Keratinocyte (primary cell): ENCODE data around the gene UGP2. TPM values are rescaled to one million over a fixed set of nuclear protein-coding genes. Genes with fewer than 3 reads are reported as not detected.

ENCODE experiments used
- DNase-seq: peaks from one replicate; pipeline ENCODE4 v3.0.0-alpha.2; 2011; ENCODE audit warnings: low read depth, missing footprints, low spot score
- FAIRE-seq: peaks from 2 replicates; lab custom pipeline; 2011; peaks lifted over from hg19 to GRCh38; lab: Jason Lieb, UNC
- H2AFZ ChIP-seq: 2 replicates; pipeline ENCODE4 v1.6.0; 2012; ENCODE audit warnings: low read length, control low read depth, inconsistent platforms; ENCODE audit not compliant: control insufficient read depth
- H3K27ac ChIP-seq: 2 replicates; pipeline ENCODE4 v1.5.1; 2011; ENCODE audit warnings: low read length; ENCODE audit not compliant: control insufficient read depth, insufficient read depth
- H3K27me3 ChIP-seq: 3 replicates; pipeline ENCODE4 v1.6.0; 2011; ENCODE audit warnings: low read length; ENCODE audit not compliant: control insufficient read depth, insufficient read depth; ENCODE audit errors: extremely low read depth
- H3K36me3 ChIP-seq, 2 experiments: 2 replicates in 1 of 2; 3 replicates in 1 of 2; pipeline ENCODE4 v1.5.1; 2011; ENCODE audit warnings: low read length in 2 of 2, mild to moderate bottlenecking in 1 of 2; ENCODE audit not compliant: control insufficient read depth in 2 of 2, insufficient read depth in 2 of 2; ENCODE audit errors: extremely low read depth in 1 of 2
- H3K4me1 ChIP-seq: 3 replicates; pipeline ENCODE4 v1.5.1; 2011; ENCODE audit warnings: low read length; ENCODE audit not compliant: control insufficient read depth, insufficient read depth; ENCODE audit errors: extremely low read depth
- H3K4me2 ChIP-seq: 3 replicates; pipeline ENCODE4 v1.6.0; 2011; ENCODE audit warnings: low read depth, low read length; ENCODE audit not compliant: control insufficient read depth, insufficient read depth; ENCODE audit errors: extremely low read depth
- H3K4me3 ChIP-seq, 3 experiments: fragments of 200-600 bp in 1 of 3; sonication (generic) in 1 of 3; 2 replicates in 2 of 3; 3 replicates in 1 of 3; pipeline ENCODE4 v1.5.1; 2011 to 2016; ENCODE audit warnings: low read length in 3 of 3, mild to moderate bottlenecking in 3 of 3, control low read depth in 2 of 3, inconsistent platforms in 1 of 3, low read depth in 1 of 3, mixed read lengths in 1 of 3, mixed run types in 1 of 3, moderate library complexity in 1 of 3; ENCODE audit not compliant: control insufficient read depth in 2 of 3, insufficient read depth in 2 of 3; ENCODE audit errors: extremely low read depth in 1 of 3
- H3K79me2 ChIP-seq: 2 replicates; pipeline ENCODE4 v1.6.0; 2012; ENCODE audit warnings: low read length; ENCODE audit not compliant: control insufficient read depth, insufficient read depth
- H3K9ac ChIP-seq: 3 replicates; pipeline ENCODE4 v1.6.0; 2011; ENCODE audit warnings: low read length; ENCODE audit not compliant: control insufficient read depth, insufficient read depth; ENCODE audit errors: extremely low read depth
- H3K9me1 ChIP-seq: 3 replicates; pipeline ENCODE4 v1.6.0; 2011; ENCODE audit warnings: low read length; ENCODE audit not compliant: control insufficient read depth, insufficient read depth; ENCODE audit errors: extremely low read depth
- H3K9me3 ChIP-seq: 2 replicates; pipeline ENCODE4 v1.5.1; 2012; ENCODE audit warnings: low read depth, low read length; ENCODE audit not compliant: control insufficient read depth
- H4K20me1 ChIP-seq: 3 replicates; pipeline ENCODE4 v1.6.0; 2011; ENCODE audit warnings: low read length; ENCODE audit not compliant: control insufficient read depth, insufficient read depth; ENCODE audit errors: extremely low read depth
- EZH2 ChIP-seq: IDR thresholded peaks from one replicate; pipeline ENCODE4 v1.6.1; 2012; ENCODE audit warnings: inconsistent platforms, mild to moderate bottlenecking, low read length, moderate library complexity
- dilution Hi-C: fragments of 300-500 bp; cut with MboI; formaldehyde crosslinking; loops from one replicate; pipeline ENCODE4 v1.7.0; 2020; ENCODE audit warnings: low sequenced_read_pairs; ENCODE audit not compliant: extremely low pct_ligation_motif_present
- polyA plus RNA-seq, 5 experiments: library from polyadenylated mRNA; depleted of rRNA in 3 of 5; stranded (reverse) in 3 of 5; stranded (forward) in 1 of 5; unstranded in 1 of 5; fragments of >200 nt; gene quantifications; 1 replicate in 1 of 5; 2 replicates in 3 of 5; 3 replicates in 1 of 5; pipeline versions ENCODE4 v1.2.1 to v1.2.3, GENCODE V29; 2011 to 2012; ENCODE audit warnings: missing spikeins in 2 of 5, low read depth in 1 of 5, low replicate concordance in 1 of 5
- TF ChIP-seq, protein P1 (sequence below), 3 experiments: IDR thresholded peaks in 1 of 3; conservative IDR thresholded peaks in 1 of 3; optimal IDR thresholded peaks in 1 of 3; 2 replicates in 2 of 3; 3 replicates in 1 of 3; pipeline versions ENCODE3 to v1.5.1; 2011; ENCODE audit warnings: low read length in 3 of 3, mild to moderate bottlenecking in 3 of 3, moderate library complexity in 2 of 3, control low read depth in 1 of 3, inconsistent platforms in 1 of 3; ENCODE audit not compliant: insufficient read depth in 2 of 3; ENCODE audit errors: extremely low read depth in 1 of 3

The UGP2 gene
- polyA plus RNA-seq, 1 donor (not counting 4 experiments of a cell fraction or from before 2014, with no cell fraction given), result 260 TPM

DNA sequence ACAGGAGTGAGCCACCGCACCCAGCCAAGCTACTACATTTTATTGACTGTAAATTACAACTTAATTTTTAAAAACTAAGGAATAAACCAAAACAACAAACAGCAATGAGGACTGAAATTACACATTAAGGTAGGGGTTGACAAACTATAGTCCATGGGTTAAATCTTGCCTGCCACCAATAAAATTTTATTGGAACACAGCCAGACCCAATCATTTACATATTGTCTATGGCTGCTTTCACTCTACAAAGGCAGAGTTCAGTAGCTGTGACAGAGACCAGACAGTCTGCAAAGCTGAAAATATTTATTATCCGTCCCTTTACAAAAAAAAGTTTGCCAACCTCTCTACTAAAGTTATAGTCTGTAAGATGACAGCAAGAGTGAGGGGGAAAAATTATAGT, 24.3 kb upstream of the UGP2 start:
- Histone ChIP-seq H3K36me3 (no peaks in the 10 kb centered on the region), H3K27ac (no peak overlapping the region), H4K20me1 (no peaks in the 10 kb centered on the region), H3K4me2 (no peak overlapping the region), H3K9me1 (no peaks in the 10 kb centered on the region), H3K9me3 (no peaks in the 10 kb centered on the region), H3K4me1 (peaks cover 6% of the 10 kb centered on the region), H2AFZ (no peak overlapping the region), H3K9ac (no peak overlapping the region), H3K4me3 (no peak overlapping the region), H3K27me3 (no peaks in the 10 kb centered on the region), H3K79me2 (no peaks in the 10 kb centered on the region)
- DNase-seq, result no peak
- FAIRE-seq, result no peak
- dilution Hi-C loops, result no loop called here
- TF ChIP-seq EZH2, result no peak
- TF ChIP-seq, protein P1, sequence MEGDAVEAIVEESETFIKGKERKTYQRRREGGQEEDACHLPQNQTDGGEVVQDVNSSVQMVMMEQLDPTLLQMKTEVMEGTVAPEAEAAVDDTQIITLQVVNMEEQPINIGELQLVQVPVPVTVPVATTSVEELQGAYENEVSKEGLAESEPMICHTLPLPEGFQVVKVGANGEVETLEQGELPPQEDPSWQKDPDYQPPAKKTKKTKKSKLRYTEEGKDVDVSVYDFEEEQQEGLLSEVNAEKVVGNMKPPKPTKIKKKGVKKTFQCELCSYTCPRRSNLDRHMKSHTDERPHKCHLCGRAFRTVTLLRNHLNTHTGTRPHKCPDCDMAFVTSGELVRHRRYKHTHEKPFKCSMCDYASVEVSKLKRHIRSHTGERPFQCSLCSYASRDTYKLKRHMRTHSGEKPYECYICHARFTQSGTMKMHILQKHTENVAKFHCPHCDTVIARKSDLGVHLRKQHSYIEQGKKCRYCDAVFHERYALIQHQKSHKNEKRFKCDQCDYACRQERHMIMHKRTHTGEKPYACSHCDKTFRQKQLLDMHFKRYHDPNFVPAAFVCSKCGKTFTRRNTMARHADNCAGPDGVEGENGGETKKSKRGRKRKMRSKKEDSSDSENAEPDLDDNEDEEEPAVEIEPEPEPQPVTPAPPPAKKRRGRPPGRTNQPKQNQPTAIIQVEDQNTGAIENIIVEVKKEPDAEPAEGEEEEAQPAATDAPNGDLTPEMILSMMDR (optimal IDR thresholded peaks at IDR 0.05 in 1 of 3, IDR thresholded peaks at IDR 0.05 in 1 of 3, conservative IDR thresholded peaks at IDR 0.05 in 1 of 3; ENCODE audit: extremely low read depth in 1 of 3, insufficient read depth in 2 of 3, low read length in 3 of 3), result no peak

DNA sequence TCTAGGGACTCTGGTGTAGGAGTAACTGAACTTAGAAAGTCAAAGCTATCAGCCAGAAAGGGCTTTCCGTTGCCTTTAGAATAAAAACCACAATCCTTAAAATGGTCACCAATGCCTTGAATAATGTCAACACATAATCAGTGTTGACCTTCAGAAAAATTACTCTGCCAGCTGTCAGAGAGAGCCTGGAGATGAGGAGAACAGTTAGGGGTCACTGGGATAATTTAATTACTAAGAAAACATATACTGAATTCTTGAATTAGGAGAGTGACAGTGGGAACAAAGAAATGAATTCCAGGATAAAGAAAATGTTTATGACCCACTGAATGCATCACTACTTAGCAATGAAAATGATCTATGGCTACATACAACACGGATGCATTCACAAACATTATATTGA, 23.4 kb upstream of the UGP2 start:
- no peak overlapping the region for H3K4me2 ChIP-seq
- H3K9me3 ChIP-seq, result no peaks in the 10 kb centered on the region
- no peaks in the 10 kb centered on the region for H4K20me1 ChIP-seq
- dilution Hi-C loops, result no loop called here
- no peak overlapping the region for H3K27ac ChIP-seq
- no peak overlapping the region for H3K9ac ChIP-seq
- H3K36me3 ChIP-seq, result no peaks in the 10 kb centered on the region
- H3K27me3 ChIP-seq, result no peaks in the 10 kb centered on the region
- TF ChIP-seq, protein P1 (optimal IDR thresholded peaks at IDR 0.05 in 1 of 3, IDR thresholded peaks at IDR 0.05 in 1 of 3, conservative IDR thresholded peaks at IDR 0.05 in 1 of 3; ENCODE audit: extremely low read depth in 1 of 3, insufficient read depth in 2 of 3, low read length in 3 of 3), result no peak
- no peak for TF ChIP-seq EZH2
- no peaks in the 10 kb centered on the region for H3K79me2 ChIP-seq
- H2AFZ ChIP-seq, result no peak overlapping the region
- no peak for DNase-seq
- H3K9me1 ChIP-seq, result no peaks in the 10 kb centered on the region
- peaks cover 6% of the 10 kb centered on the region for H3K4me1 ChIP-seq
- no peak overlapping the region for H3K4me3 ChIP-seq
- no peak for FAIRE-seq
